GM19455 (cell line): ENCODE data around the gene EPHB4.
"Not testable (repeated sequence)": the region's sequence is repeated elsewhere in the genome, so short reads cannot be mapped to it uniquely, and the experiment has no call there.

ENCODE experiments used
- ATAC-seq: cut with Tn5 transposase; IDR thresholded peaks from one replicate; pipeline ENCODE4 v1.9.1; 2021; ENCODE audit not compliant: unreplicated experiment

Gene EPHB4

DNA sequence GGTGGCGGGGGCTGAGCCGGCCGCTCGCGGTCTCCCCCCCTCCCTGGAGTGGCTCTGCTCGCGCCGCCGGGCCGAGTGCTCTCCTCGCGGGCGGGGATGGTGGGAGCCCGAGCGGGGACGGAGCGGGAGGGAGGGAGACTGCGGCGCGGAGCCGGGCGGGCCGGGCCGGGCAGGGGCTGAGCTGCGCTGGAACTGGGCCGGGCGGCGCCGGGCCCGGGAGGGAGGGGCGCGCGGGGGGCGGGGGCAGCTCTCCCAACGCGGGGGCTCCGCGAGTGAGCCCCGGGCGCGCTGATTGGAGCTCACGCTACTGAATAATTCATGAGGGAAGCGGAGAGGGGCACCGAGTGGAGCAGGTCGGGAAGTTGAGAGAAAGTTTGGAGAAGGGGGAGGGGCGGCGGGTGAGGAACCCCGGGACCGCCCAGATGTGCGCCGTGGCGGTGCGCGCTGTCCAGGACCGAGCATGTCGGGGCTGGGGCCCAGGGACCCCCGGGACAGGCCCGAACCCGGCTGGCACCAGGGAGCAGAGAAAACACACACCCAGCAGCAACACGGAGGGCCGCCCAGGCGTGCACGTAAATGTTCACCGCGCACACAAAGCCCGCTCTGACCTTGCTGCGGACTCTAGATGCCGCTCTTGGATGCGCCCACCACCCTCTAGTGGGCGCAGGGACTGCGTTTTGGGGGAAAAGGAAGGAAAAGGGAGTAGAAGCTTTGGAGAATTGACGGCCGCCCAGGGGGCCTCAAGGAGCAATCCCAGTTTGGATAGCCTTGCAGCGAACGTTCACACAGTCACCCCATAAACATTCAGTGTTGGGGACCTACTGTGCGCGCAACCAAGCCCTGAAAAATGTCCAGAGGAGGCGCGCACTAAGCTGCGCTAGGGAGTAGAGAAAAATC lies at the start of gene EPHB4:
Gene EPHB4 (minus strand): TSS at position 194 of the 897 bp plus-strand sequence. CDS start 493 bp downstream, outside the sequence.
- ATAC-seq, result no peak

DNA sequence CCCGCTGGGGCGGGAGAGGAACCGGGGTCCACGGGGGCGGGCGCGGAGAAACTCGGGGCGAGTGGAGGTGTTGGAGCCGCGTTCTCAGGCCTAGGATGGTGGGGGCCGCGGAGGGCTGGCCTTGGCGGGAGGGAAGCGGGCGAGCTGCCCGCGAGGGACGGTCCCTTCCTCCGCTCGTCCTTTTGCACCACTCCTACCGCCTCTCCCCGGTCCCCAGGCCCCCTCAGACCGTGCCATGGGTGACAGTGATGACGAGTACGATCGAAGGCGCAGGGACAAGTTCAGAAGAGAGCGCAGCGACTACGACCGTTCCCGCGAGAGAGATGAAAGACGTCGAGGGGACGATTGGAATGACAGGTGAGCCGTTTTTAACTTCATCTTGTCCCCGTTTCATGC lies 48.0 kb upstream of the EPHB4 start:
- peak; percentile 16 for ATAC-seq

DNA sequence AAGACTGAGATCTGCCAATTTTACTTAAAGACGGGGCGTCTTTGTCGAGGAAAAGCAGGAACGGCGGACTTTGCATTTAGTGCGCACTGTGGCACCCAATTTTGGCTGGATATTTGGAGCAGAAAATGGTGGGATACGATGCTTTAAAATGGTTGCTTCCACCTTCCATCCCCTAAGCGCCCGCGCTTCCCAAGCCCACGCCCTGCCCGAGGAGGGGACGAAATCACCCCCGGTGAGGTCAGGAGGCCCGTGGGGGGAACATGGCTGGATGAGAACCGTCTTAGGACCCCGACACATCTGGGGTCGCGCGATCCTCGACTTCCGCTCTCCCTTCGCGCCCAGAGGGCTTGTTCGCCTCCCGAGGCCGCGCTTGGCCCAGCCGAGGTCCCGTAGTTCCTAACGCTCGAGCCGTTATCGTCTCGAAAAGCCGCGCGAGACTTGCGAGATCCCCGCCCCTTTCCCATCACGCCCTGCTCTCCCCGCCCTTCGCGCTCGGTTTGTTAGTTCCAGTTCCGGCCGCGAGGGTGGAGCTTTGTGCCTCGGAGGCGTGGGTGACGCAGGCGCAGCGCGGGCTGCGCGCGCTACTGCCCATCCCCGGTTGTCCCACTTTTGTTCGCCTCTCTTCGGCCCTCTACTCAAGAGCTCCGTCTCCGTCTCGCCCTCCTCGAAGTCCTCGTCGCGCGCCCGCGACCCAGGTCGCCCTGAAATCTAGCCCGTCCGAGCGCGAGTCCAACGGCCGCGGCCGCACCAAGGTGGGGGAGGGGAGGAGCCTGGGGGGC lies 47.4 kb upstream of the EPHB4 start, which contains the start of gene SRRT:
Gene SRRT (plus strand): TSS at position 527 of the 779 bp plus-strand sequence. CDS start 488 bp downstream, outside the sequence.
- ATAC-seq, result peak; percentile 85

DNA sequence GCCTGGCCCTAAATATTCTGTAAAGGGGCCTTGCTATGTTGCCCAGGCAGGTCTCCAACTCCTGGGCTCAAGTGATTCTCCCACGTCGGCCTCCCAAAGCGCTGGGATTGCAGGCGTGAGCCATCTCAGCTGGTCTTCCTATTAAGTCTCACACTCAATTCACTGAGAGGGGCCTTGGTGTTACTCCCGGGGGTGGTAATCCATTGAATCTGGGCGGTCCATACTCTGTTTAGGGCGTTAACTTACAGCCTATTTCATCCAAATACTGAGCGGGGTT lies 46.9 kb upstream of the EPHB4 start:
- no peak for ATAC-seq

DNA sequence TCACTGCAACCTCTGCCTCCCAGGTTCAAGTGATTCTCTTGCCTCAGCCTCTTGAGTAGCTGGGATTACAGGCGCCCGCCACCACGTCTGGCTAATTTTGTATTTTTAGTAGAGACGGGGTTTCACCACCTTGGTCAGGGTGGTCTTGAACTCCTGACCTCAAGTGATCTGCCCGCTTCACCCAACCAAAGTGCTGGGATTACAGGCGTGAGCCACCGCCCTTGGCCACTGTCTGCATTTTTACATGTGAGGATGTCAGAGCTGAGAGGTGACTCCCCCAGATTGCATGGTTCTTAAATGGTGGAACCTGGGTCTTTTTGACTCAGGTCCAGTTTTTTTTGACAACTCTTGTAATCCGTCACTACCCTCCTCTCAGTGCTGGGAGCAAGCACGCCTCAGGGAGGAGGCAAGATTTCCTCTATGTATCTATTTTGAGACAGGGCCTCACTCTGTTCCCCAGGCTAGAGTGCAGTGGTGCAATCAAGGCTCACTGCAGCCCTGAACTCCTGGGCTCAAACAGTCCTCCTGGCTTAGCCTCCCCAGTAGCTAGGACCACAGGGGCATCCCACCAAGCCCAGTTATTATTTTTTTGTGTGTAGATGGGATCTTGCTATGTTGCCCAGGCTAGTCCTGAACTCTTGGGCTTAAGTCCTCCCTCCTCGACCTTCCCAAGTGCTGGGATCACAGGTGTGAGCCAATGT lies 46.4 kb upstream of the EPHB4 start:
- no peak for ATAC-seq

DNA sequence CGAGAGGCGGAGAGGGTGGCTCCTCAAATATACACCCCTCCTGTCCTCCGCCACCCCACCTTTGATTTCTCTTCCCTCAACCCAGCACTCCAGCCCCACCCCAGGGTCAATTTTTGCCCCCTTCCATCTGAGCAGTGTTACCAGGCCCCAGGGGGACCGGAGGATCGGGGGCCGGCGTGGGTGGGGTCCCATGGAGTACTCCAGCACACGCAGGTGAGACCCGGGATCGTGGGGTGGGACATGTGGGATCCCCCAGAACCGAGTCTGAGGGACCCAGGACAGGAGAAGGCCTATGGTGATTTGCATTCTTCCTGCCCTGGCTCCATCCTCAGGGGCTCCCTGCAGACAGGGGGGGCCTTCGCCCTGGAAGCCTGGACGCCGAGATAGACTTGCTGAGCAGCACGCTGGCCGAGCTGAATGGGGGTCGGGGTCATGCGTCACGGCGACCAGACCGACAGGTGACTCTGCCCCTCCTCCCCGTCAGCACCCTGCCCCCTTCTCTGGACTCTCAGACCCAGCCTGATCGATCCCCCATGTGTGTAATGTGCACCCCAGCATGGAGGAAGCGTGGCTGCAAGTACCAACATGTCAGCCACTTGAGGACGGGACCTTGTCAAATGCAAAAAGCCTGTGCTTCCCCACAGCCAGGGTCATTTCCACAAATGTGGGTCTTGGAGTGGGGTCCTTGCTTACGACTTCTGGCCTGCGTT lies 40.6 kb upstream of the EPHB4 start:
- no peak for ATAC-seq

DNA sequence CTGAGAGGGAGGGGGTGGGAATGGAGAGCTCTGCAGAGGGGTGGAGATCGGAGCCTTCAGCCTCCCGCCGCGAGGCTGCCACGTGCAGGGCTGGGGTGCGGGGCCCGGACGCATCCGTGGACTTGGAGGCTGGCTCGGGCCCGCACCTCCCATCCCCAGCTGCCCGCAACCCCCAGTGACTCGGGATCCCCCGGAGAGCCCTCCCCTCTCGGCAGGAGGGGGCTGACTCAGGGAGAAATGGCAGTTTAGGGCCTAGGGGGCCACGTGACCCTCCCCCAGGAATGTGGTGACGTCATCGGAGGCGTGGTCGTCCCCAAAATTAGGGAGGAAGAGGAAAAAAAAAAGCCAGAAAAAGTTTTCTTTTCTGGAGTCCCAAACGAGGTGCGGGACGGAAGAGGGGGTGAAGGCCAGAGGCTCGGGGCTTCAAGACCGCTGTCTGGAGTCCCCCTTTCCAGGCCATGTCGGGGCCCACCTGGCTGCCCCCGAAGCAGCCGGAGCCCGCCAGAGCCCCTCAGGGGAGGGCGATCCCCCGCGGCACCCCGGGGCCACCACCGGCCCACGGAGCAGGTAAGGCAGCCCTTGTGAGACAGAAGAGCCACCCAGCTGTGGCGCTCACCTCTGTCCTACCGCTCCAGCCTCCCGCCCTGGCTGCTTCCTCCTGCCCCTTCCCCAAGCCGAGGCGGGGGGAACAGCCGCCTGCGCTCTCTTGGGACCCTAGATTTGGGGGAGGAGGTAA lies 39.9 kb upstream of the EPHB4 start, which contains the start of gene TRIP6:
Gene TRIP6 (plus strand): TSS at position 348 of the 736 bp plus-strand sequence. CDS start 111 bp downstream, at position 459.
- no peak for ATAC-seq

DNA sequence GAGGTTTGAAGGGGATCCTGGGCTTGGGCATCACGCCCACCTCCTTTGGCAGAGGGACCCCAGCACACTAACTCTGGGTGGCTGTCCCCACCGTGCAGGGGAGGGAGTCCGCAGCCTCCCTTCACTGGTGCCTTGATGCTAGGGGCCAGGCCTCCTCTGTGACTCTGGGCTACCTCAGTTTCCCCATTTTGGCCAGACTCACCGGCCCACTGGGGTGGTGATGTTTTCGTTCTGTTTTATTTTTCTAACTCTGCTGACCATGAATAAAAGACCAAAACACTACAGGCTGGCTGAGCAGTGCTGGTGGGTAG lies 39.4 kb upstream of the EPHB4 start:
- no peak for ATAC-seq

DNA sequence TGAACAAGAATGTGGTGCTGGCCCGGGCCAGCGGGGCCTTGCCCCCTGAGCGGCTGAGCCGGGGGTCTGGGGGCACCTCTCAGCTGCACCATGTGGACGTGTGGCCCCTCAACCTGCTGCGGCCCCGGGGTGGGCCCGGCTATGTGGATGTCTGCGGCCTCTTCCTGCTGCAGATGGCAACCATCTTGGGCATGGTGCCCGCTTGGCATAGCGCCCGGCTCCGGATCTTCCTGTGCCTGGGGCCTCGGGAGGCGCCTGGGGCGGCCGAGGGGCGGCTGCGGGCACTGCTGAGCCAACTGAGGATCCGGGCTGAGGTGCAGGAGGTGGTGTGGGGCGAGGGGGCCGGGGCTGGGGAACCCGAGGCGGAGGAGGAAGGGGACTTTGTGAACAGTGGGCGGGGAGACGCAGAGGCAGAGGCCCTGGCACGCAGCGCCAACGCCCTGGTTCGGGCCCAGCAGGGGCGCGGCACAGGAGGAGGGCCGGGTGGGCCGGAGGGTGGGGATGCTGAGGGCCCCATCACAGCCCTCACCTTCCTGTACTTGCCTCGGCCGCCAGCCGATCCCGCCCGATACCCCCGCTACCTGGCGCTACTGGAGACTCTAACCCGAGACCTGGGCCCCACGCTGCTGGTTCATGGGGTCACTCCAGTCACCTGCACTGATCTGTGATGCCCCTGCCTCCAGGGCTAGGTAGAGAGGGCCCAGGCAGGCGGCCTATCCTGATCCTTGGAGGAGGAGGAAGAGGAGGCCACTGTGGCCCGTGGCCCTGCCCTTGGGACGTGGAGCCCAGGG lies 38.8 kb upstream of the EPHB4 start:
- no peak for ATAC-seq

DNA sequence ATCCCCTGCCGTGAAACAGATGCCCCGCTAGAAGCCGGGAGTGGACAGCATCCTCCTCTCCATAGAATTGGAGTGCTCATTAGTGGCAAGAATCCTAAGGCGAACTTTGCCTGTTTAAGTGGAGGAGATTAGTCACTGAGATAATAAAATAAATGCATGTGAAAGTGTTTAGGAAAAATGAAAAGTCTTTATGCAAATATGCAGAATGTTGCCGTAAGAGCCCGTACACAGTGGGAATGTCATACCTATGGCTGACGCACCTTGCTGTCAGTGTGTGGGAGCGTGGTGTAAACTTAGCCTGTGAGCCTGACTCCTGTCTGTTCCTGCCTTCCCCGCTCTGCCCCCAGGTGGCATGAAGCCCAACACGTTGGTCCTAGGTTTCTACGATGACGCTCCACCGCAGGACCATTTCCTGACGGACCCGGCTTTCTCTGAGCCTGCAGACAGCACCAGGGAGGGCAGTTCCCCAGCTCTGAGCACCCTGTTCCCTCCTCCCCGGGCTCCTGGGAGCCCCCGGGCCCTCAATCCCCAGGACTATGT lies 38.1 kb upstream of the EPHB4 start:
- ATAC-seq, result no peak

DNA sequence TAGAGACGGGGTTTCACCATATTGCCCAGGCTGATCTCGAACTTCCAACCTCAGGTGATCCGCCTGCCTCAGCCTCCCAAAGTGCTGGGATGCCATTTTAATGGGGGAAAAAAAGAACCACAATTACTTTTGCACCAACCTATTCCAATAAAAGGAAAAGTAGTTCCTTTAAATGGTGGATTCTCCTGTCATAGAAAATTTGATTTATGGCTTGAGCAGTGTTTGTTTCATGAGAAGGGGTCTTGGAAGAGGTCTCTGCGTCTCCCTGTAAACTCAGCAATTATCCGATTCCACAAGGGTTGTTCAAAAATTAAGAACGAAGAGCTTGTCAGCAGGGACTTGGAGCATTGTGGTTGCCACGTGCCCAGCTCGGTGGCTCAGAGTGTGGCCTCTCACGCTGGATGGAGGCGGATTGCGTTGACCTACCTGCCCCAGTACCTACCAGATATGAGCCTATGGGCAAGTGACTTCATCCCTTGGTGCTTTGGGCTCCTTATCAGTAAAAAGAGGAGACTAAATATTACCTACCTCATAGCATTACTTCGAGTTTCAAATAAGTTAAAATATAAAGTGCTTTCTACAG lies 37.0 kb upstream of the EPHB4 start:
- no peak for ATAC-seq

DNA sequence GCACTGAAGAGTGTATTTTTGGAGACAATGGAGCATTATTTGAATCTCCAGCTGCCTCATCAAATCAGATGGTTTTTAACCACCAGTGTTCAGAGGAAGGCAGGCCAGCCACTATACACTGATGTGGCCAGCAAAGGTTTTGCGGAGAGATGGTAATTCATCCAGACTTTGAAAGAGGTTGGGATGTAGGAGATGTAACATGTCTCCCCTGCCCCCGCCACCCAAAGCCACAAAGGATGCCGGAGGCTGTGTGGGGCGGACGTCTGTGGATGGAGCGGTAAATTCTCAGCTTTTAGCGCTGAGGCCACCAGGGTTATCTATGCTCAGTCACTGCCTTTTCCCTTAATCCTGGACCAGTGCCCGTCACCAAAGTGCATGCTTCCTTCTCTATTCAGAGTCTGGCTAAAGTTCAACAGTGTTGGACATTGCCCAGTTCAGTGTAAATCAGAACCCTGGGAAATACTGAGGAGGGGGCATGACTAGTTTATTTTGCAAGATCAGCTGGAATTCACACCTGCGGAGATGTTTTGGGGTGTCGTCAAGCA lies 36.2 kb upstream of the EPHB4 start:
- no peak for ATAC-seq

DNA sequence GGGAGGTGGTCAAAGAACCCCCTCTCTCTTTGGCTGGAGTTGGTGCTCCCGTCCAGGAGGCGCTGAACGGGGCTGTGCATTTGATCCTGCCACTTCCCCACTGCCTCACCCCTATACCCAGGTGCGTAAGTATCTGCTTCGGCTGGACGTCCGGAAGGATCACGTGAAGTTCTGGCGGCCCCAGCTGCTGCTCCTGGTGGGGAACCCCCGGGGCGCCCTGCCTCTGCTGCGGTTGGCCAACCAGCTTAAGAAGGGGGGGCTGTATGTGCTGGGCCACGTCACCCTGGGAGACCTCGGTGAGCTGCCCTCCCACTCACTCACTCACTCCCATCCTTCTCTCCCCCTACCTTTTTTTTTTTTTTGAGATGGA lies 34.3 kb upstream of the EPHB4 start:
- no peak for ATAC-seq

DNA sequence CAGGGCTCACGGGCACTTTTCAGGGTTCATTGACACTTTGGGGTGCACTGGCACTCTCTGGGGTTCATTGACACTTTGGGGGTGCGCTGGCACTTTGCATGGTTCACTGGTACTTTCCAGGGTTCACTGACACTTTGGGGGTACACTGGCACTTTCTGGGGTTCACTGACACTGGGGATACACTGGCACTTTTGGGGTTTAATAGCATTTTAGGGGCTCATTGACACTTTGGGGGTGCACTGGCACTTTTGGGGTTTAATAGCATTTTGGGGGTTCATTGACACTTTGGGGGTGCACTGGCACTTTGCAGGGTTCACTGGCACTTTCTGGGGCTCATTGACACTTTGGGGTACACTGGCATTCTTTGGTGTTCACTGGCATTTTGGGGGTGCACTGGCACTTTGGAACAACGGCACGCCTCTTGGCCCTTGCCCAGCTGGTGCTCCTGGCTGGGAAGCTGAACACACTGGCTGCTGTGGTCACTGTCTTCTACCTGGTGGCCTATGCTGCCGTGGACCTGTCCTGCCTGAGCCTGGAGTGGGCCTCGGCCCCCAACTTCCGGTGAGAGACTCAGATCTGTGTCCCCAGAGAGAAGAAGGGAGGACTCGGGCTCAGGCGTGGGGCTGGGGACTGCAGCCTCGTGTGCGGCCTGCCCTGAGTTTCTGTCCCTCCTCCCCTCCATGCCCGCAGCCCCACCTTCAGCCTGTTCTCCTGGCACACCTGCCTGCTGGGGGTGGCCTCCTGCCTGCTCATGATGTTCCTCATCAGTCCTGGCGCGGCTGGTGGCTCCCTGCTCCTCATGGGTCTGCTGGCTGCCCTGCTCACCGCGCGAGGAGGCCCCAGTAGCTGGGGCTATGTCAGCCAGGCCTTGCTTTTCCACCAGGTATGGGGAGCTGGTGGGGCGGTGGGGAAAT lies 33.6 kb upstream of the EPHB4 start:
- ATAC-seq, result no peak

DNA sequence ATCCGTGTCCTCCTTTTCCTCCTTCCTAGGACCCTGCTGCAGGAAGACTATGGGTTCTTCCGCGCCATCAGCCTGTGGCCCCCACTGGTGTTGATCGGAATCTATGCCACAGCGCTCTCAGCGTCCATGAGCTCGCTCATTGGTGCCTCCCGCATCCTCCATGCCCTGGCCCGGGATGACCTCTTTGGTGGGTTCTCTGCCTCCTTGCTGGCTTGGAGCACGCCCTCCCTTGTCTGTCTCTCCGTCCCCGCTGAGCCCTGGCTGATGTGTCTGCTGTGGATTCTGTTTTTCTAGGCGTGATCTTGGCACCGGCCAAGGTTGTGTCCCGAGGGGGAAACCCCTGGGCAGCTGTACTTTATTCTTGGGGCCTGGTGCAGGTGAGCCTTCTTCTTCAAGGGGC lies 32.5 kb upstream of the EPHB4 start:
- ATAC-seq, result no peak

DNA sequence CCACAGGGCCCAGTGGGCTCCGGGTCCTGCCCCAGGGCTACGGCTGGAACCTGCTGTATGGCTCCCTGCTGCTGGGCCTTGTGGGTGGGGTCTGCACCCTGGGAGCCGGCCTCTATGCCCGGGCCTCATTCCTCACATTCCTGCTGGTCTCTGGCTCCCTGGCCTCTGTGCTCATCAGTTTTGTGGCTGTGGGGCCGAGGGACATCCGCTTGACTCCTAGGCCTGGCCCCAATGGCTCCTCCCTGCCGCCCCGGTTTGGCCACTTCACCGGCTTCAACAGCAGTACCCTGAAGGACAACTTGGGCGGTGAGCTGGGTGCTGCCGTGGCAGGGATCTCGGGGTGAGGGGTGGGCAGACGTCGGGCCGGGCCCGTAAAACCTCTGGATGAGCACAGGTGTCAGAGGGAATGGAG lies 29.6 kb upstream of the EPHB4 start:
- ATAC-seq, result no peak

DNA sequence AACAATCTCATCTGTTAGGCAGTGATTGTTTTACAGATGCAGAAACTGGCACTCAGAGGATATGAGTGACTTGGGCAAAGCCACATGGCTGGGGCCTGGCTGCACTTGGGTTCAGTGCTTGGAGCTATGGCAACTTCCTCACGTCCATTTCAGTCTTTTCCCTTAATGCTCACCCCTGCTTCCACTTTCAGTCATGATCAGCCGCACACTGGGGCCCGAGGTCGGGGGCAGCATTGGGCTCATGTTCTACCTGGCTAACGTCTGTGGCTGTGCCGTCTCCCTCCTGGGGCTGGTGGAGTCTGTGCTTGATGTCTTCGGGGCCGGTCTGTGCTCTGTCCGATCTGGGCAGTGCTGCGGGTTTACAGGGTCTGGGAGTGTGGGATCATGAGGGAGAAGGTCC lies 28.2 kb upstream of the EPHB4 start:
- no peak for ATAC-seq

DNA sequence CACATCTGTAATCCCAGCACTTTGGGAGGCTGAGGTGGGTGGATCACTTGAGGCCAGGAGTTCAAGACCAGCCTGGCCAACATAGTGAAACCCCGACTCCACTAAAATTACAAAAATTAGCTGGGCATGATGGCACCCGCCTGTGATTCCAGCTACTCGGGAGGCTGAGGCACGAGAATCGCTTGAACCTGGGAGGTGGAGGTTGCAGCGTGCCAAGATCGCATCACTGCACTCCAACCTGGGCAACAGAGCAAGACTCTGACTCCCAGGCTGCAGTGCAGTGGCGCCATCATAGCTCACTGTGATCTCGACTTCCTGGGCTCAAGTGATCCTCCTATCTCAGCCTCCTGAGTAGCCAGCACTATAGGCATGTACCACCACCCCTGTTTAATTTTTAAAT lies 27.6 kb upstream of the EPHB4 start:
- not testable (repeated sequence) for ATAC-seq
